HCT116 (cell line): ENCODE data around the gene SNPH.

Experiments used
- CTCF ChIP-seq, 3 experiments: fragments of 200-600 bp in 1 of 3; sonication (generic) in 1 of 3; IDR thresholded peaks in 2 of 3; conservative IDR thresholded peaks in 1 of 3; 2 replicates each; pipeline ENCODE4 v1.5.1; 2012 to 2017; ENCODE audit warnings: low read depth in 2 of 3, low read length in 2 of 3, antibody characterized with exemption in 1 of 3, borderline replicate concordance in 1 of 3, control low read depth in 1 of 3, mild to moderate bottlenecking in 1 of 3, mixed read lengths in 1 of 3, mixed run types in 1 of 3, moderate library complexity in 1 of 3; ENCODE audit not compliant: insufficient read depth in 1 of 3
- EZH2phosphoT487 ChIP-seq: fragments of 200-600 bp; IDR thresholded peaks from 2 replicates; pipeline ENCODE4 v1.6.1; 2018; ENCODE audit warnings: antibody characterized with exemption, borderline replicate concordance
- POLR2A ChIP-seq: IDR thresholded peaks from 2 replicates; pipeline ENCODE4 v1.7.0; 2011; ENCODE audit warnings: borderline replicate concordance; ENCODE audit not compliant: insufficient read depth, insufficient read length; ENCODE audit errors: extremely low read depth
- POLR2AphosphoS5 ChIP-seq: IDR thresholded peaks from 2 replicates; pipeline ENCODE4 v1.6.1; 2011; ENCODE audit warnings: mild to moderate bottlenecking, low read depth, low read length, moderate library complexity
- RAD21 ChIP-seq: IDR thresholded peaks from 2 replicates; pipeline ENCODE4 v1.6.1; 2012; ENCODE audit warnings: low read depth, mild to moderate bottlenecking
- SP1 ChIP-seq: IDR thresholded peaks from 2 replicates; pipeline ENCODE4 v1.6.1; 2012; ENCODE audit warnings: low read depth
- TCF7L2 ChIP-seq: IDR thresholded peaks from 2 replicates; pipeline ENCODE4 v1.7.0; 2011; ENCODE audit warnings: borderline replicate concordance, inconsistent platforms; ENCODE audit not compliant: insufficient read depth, insufficient read length; ENCODE audit errors: extremely low read depth
- ZNF274 ChIP-seq: fragments of 200-500 bp; sonication (Bioruptor generic); IDR thresholded peaks from 2 replicates; pipeline ENCODE4 v1.6.1; 2014; ENCODE audit warnings: mild to moderate bottlenecking, low read depth, low read length, inconsistent platforms

DNA sequence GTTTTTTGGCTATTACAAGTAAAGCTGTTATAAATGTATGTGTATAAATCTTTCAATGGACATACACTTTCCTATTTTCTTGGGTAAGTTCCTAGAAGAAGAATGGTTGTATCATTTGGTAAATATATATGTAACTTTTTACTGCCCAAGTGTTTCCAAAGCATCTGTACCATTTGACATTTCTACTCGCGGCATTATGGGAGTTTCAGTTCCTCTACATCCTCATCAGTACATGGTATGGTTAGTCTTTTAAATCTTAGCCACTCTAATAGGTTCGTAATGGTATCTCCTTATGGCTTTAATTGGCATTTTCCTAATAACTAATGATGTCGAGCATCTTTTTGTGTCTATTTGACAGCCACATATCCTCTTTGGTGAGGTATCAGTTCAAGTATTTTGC is 12.9 kb downstream of the SNPH start:
- TF ChIP-seq RAD21 (no peak), EZH2phosphoT487 (no peak), POLR2A (no peak), POLR2AphosphoS5 (no peak), ZNF274 (no peak), TCF7L2 (no peak), CTCF (IDR thresholded peaks at IDR 0.05 in 2 of 3, conservative IDR thresholded peaks at IDR 0.05 in 1 of 3; ENCODE audit: borderline replicate concordance in 1 of 3, insufficient read depth in 1 of 3, low read depth in 2 of 3, low read length in 2 of 3) (no peak), SP1 (no peak)
